Activated naive CD4-positive, alpha-beta T cell treated with anti-CD3 and anti-CD28 coated beads, Interleukin-2, amount 50 U/mL, for 16 hours (primary cell): ENCODE measurements around the gene BEST4.
"Not testable (repeated sequence)": the region's sequence is repeated elsewhere in the genome, so short reads cannot be mapped to it uniquely, and the experiment has no call there.

Experiments
- DNase-seq: peaks from one replicate; pipeline ENCODE4 v3.0.0-alpha.2; 2020

BEST4 gene

DNA sequence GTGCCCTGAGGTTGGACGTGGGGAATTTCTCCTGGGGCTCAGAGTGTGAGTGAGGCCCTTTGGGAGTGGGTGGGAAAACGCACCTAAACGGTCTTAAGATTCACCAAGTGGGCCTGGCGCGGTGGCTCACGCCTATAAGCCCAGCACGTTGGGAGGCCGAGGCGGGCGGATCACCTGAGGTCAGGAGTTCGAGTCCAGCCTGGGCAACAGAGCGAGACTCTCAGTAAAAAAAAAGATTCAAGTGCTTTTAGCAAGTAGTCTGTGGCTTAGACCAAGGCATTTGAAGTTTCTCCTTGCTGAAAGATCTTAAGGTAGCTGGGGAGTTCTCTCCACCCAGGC lies 11.3 kb downstream of the BEST4 start:
- DNase-seq, result no peak

DNA sequence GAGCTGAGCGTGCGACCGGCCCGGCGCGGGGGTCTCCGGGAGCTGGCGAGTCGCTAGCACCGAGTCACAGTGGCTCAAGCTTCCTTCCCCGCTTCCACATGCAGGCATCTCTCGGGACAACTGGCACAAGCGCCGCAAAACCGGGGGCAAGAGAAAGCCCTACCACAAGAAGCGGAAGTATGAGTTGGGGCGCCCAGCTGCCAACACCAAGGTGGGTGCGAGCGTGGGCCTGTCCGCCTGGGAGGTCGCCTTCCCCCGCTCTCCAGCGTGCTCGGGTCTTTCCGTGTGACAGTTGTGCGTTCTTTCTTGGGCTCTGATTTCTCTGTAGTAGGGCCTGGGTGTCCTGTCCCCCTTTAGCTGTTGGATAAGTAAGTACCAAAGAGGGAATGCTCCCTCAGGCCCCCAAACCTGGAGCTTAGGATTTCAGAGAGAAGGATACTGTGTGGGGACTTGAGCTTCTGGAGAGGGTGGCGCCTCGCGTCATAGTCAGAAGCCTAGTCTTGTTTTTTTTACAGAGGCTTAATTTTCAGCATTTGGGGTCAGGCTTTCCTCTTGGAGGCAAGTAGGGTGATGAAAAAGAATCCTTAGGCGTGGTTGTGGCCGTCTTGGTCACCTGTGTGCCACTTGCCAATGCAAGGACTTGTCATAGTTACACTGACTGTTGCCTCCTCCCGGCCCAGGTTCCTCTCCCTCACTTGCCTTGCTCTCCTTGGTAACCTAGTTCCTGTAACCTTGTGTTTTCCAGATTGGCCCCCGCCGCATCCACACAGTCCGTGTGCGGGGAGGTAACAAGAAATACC lies 11.8 kb downstream of the BEST4 start:
- peak; percentile 48 for DNase-seq

DNA sequence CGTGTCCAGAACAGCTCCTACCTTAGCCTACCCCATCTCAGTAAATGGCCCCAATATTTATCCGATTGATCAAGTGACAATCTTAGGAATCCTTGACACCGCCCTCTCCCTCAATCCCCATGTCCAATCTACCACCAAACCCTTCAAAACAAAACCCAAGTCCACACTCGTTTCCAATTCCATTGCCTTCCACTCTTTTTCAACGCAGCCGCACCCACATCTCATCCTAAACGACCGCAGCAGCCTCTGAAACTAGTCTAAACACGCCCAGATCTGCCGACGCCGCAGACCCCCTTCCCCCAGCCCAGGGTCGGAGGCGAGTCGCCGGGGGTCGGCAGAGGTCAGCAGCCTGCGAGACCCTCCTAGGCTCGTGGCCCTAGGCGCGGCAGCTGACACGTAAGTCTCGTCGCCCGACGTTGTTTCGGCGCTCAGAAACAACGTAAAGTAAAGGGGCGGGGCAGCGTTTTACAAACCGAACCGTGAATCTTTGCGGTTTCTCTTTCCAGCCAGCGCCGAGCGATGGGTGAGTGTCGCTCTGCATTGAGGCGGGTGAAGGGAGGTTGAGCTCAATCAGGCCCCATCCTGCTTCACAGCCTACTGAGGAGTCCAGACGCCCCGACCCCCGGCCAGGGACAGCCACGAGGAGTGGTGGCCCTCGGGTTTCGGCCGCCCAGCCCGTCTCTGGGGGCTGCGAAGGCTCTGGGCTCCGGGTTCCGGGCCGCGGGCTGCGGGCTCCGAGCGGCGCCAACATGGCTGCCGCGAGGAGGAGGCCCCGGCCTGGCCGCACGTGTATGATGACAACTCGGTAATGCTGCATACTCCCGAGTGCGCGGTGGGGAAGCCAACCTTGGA lies 12.7 kb downstream of the BEST4 start, which contains the start of gene RPS8:
TSS of gene RPS8 (plus strand) at position 463 of the 852 bp plus-strand sequence. CDS start at position 520, 57 bp downstream.
- DNase-seq, result peak; percentile 90

DNA sequence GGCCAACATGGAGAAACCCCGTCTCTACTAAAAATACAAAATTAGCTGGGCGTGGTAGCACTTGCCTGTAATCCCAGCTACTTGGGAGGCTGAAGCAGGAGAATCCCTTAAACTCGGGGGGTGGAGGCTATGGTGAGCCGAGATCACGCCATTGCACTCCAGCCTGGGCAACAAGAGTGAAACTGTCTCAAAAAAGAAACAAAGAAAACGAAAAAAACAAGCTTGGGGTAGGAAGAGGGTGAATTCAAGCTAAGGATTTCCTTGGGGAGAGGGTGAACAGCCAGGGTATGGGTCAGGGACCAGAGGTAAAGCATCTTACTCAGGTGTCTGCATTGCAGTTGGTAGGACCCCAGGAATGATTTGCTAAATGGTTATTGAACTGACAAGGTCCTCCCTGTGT lies 21.5 kb downstream of the BEST4 start:
- DNase-seq, result not testable (repeated sequence)

DNA sequence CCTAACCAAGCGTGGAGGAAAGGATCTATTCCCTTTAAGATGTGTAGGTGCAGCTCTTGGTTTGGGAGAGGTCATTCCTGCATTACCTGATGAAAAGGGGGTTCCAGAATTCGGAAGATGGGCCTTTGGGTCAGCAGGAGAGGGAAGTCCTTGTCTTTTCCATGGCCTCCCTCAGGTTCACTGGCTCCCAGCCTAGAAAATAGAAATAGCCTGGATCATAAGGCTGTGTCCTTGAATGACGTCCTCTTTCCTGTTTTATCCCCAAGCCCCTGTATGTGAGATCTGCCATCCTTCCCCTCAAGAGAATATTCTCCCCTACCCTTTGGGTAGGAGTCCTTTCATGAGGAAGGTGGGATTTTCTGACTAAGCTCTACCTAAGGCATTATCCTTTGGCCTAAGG lies 27.1 kb downstream of the BEST4 start:
- no peak for DNase-seq

DNA sequence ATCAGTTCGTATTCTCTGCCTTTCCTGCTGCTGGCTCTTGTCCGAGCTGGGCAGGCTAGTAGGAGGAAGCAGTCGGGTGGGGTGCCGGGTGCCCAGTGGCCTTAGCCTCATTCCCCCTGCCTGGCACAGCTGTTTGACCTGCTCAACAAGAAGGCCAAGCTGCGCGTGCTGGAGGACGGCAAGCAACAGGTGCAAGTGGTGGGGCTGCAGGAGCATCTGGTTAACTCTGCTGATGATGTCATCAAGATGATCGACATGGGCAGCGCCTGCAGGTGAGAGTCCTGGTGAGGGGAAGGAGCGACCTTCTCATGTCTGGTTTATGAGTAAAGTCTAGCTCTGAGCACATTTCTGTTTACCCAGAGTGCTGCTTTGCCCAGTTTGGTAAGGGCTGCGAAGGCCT lies 28.9 kb downstream of the BEST4 start:
- DNase-seq, result no peak

DNA sequence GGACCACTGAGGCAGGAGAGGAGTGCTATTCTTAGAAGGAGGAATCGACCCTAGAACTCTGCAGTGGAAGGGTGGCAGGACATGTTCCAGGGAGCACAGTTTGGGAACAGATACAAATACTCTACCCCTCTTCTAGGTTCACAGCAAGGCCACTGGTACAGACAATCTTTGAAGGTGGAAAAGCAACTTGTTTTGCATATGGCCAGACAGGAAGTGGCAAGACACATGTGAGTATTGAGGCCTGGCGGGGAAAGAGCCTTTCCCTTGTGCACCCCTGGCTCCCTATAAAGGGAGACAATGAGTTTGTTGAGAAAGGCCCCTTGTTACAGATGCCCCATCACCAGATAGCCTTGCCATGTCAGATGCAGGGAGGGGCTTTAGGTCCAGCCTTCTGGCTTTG lies 30.6 kb downstream of the BEST4 start:
- DNase-seq, result no peak

DNA sequence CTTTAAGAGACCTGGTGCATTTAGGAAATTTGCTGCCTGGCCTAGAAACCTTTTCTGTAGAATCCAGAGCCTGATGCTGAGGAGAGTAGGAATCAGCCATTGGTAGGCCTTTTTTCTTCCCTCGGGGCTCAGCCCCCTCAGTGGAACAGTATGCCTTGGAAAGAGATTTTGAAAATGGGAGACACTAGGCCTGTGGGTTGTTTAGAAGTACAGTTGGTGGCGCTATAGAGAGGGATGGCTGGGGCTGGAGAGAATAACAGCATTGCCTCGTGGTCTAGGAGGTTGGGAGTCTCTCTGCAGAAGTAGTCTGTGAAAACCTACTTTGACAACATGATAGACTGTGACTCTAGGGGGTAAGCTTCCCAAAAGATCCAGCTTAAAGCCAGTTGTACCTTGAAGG lies 40.1 kb downstream of the BEST4 start:
- no peak for DNase-seq

DNA sequence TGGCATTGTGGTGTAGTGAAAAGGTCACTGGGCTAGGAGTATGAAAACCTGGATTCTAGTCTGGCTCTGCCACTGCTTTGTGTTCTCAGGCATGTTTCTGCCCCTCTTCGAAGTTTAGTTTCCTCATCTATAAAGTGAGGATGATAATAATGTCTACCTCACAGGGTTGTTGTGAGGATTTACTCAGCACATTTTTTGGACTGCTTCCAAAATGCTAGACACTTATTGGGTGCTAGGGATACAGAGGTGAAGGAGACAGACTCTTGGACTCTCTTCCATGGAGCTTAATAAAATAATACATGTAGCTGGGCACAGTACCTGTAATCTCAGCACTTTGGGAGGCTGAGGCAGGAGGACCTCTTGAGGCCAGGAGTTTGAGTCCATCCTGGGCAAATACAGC lies 44.8 kb downstream of the BEST4 start:
- no peak for DNase-seq

DNA sequence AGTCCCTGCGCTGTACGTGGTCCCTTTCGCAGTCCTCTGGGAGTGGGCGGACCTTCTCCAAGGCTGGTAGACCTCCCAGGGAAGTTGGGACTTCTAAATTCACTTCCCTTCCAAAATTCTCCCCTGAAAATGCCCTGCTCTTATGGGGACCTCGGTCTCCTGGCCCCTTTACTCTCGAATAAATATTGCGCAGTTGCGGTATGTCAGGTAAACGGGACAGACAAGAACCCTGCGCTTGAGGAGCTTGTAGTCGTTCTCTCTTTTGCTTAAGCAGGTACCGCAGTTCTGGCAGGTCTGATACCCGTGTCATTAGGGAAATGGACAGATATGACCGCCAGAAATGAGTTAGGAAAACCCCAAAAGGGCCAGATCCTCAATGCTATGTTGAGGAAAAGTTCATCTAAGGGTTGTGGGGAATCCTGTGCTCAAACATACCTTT lies 47.8 kb downstream of the BEST4 start:
- DNase-seq, result no peak

DNA sequence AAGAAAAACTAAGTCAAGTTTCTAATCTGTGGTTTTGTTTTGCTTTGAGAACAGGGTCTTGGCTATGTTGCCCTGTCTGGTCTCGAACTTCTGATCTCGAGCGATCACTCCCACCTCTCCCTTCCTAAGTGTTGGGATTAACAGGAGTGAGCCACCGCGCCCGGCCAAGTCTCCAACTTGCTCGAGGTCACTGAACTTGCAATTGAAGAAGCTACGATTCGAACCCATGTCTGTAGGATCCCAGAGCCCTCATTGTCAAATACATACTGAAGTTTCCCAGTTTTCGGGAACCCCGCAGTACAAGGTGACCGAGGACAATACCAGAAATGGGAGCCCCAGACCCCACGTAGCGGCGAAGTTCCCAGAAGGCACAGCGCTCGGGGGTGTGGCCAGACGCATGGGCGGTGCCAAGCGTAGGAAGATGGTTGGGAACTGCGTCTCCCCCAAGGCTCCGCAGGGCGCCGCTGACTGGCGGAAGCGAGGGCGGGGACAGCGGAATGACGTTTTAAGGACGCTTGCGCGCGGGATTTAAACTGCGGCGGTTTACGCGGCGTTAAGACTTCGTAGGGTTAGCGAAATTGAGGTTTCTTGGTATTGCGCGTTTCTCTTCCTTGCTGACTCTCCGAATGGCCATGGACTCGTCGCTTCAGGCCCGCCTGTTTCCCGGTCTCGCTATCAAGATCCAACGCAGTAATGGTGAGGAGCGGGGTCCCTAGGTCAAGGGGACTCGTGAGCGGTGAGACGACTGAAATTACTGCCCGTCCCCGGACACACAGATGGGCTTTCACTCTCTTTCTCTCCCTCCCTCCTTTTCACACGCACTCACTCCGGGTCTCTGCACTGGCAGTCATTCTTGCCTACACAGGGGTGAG lies 48.4 kb downstream of the BEST4 start, which contains the start of gene KIF2C:
TSS of gene KIF2C (plus strand) at position 531 of the 872 bp plus-strand sequence. CDS start at position 627, 96 bp downstream.
- peak; percentile 99 for DNase-seq

DNA sequence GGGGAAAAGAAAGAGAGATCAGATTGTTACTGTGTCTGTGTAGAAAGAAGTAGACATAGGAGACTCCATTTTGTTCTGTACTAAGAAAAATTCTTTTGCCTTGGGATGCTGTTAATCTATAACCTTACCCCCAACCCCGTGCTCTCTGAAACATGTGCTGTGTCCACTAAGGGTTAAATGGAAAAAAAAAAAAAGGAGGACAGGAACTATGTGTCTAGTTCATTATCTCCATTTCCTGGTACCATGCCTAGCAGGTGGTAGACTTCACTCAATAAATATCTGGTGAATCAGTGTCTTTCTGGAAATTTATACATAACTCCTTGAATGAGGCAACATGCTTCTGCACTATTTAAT lies 49.0 kb downstream of the BEST4 start:
- DNase-seq, result not testable (repeated sequence)

DNA sequence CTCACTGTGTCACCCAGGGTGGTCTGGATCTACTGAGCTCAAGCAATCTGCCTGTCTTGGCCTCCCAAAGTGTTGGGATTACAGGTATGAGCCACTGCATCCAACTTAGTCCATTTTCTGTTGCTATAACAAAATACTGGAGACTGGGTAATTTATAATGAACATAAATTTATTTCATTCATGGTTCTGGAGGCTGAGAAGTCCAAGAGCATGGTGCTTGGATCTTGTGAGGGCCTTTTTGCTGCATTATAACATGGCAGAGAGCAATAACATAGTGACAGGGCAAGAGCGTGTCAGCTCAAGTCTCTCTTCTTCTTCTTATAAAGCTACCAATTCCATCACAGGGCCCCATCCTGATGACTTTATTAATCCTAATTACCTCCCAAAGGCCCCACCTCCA lies 52.0 kb downstream of the BEST4 start:
- DNase-seq, result no peak

DNA sequence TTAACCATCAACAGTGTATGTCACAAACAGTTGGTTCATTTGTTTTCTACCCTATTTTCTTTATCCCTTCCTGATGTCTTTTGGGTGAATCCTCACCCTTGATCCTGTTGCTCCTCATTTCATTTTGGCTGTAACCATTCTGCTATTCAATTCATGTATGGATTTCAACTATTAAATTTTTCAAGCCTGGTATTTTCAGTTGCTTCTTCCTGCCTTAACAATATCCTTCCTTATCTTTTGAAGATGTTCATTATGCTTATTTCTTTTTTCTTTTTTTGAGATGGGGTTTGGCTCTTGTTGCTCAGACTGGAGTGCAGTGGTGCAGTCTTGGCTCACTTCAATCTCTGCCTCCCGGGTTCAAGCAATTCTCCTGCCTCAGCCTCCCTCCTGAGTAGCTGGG lies 54.2 kb downstream of the BEST4 start:
- DNase-seq, result no peak
